GM19351 (cell line): Measurements from ENCODE around the gene C19orf53.
A peak's percentile ranks its signal among the peaks of the same experiment; 100 is the strongest.
"Not testable (repeated sequence)": the region's sequence is repeated elsewhere in the genome, so short reads cannot be mapped to it uniquely, and the experiment has no call there.

Experiments
- ATAC-seq: cut with Tn5 transposase; IDR thresholded peaks from one replicate; pipeline ENCODE4 v1.9.1; 2021; ENCODE audit warnings: mild to moderate bottlenecking, moderate library complexity; ENCODE audit not compliant: unreplicated experiment

C19orf53 gene

DNA sequence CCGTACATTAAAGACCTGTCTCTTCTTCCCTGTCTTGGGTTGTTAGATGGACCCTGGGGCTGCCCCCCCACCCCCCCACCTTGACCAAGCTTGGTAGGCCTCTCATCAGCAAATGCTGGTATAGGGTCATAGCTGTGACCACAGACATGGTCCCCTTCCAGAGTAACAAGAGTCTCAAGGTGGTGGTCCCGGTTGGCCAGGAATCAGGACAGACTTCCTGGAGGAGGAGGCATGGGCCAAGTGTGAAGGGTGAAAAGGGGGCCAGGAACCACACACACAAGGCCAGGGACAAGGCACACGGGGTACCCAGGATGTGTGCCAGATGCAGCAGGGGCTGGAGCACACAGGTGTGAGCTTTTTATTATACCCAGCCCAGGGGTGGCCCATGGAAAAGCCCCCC is 11.0 kb upstream of the C19orf53 start:
- no peak for ATAC-seq

DNA sequence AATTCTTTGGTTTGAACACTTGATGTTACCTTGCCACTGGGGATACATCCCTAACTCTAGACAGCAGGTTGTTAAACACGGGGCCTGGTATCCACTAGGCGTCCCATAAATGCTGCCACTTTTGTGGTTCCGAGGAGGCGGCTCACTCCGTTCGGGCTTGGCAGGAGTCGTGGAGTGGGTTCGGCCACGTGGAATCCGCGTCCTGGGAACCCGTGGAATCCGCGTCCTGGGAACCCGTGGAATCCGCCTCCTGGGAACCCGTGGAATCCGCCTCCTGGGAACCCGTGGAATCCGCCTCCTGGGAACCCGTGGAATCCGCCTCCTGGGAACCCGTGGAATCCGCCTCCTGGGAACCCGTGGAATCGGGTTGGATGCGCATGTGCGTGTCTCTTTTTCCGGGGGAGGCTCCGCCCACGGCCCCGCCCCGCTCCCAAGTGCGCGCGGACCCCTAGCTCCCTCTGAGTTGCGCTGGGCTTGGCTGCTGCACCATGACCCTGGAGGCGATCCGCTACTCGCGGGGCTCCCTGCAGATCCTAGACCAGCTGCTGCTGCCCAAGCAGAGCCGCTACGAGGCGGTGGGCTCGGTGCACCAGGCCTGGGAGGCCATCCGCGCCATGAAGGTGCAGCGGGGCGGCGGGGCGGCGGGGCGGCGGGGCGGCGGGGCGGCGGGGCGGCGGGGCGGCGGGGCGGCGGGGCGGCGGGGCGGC is 10.0 kb upstream of the C19orf53 start, which contains the start of gene MRI1:
MRI1 (plus strand) TSS at position 422 of the 707 bp plus-strand sequence; CDS start at position 489, 67 bp downstream.
- ATAC-seq = no peak

DNA sequence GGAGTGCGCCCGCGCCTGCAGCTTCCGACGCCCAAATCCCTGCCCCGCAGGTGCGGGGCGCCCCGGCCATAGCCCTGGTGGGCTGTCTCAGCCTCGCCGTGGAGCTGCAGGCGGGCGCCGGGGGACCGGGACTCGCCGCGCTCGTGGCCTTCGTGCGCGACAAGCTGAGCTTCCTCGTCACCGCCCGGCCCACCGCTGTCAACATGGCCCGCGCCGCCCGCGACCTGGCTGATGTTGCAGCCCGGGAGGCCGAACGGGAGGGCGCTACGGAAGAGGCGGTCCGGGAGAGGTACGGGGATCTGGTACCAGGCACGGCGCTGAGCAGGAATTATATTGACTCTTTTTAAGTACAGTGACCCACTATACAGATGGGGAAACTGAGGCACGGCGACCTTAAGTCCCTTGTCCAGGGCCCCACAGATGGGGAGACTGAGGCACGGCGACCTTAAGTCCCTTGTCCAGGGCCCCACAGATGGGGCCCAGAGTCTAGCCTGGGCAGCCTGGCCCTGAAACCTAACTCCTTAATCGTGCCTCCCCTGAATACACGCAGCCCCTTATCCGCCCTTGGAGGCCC is 9.3 kb upstream of the C19orf53 start:
- no peak for ATAC-seq

DNA sequence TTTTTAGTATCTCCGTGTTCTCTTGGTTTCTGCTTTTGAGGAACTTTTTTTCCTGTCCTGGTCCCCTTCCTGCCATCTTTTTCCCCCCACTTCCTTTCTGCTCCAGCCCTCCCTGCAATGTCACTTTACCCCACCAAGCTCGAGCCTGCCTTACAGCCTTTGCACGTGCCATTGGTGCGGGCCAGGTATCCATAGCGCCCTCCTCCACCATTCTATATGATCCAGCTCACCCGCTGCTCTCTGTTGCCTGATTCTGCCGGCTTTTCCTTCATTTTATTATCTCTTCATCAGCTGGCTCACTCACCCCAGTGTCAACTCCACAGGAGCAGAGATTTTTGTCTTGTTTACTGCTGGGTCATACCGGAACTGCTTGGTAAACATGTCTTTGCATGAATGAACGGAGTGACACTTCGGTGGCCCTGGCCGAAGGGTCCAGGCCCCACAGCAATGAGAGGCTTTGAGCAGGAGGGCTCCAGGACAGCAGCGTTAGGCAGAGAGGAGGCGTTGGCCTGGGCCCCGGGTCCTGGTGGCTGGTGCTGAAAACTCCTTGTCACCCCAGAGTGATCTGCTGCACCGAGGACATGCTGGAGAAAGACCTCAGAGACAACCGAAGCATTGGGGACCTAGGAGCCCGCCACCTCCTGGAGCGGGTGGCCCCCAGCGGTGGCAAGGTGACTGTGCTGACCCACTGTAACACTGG is 8.7 kb upstream of the C19orf53 start:
- ATAC-seq = no peak

DNA sequence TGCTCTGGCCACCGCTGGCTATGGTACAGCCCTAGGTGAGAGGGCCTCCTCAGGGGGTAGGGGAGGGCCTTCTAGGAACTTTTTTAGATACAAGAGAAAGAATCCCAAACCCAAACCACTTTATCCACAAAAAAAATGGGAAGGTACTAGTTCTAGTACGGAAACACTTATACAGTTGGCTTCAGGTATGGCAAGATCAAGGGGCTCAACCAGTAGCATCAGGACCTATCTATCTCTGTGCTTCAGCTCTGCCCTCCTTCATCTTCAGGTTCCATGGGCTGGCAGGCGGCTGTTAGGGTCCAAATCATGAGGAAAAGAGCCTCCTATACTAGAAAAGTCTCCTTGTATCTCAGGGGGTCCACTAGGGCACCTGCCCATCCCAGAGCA is 8.2 kb upstream of the C19orf53 start:
- no peak for ATAC-seq

DNA sequence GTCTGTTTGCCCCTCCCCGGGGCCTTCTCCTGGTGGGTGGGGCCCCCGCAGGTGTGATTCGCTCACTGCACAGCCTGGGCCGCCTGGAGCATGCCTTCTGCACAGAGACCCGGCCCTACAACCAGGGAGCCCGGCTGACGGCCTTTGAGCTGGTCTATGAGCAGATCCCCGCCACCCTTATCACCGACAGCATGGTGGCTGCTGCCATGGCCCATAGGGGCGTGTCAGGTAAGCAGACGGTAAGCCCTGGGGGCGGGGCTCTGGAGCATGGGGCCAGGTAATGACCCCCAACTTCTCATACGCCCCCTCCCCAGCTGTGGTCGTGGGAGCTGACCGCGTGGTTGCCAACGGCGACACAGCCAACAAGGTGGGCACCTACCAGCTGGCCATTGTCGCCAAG is 5.7 kb upstream of the C19orf53 start:
- ATAC-seq = no peak

DNA sequence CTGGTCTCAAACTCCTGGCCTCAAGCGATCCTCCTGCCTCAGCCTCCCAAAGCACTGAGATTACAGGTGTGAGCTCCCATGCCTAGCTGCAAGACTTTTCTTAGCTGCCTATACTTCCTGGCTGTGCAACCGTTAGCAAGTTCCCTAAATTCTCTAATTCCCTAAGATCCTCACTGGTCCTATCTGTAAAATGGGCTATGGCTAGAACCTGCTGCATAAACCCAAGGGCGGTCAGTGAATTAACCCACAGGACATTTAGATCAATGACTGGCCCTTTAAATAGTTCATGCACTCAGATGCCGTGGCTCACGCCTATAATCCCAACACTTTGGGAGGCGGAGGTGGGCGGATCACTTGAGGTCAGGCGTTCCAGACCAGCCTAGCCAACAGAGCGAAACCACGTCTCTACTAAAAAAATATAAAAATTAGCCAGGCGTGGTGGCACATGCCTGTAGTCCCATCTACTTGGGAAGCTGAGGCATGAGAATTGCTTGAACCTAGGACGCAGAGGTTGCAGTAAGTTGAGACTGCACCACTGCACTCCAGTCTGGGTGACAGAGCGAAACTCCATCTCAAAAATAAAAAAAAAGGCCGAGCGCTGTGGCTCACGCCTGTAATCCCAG is 4.1 kb upstream of the C19orf53 start:
- ATAC-seq = no peak

DNA sequence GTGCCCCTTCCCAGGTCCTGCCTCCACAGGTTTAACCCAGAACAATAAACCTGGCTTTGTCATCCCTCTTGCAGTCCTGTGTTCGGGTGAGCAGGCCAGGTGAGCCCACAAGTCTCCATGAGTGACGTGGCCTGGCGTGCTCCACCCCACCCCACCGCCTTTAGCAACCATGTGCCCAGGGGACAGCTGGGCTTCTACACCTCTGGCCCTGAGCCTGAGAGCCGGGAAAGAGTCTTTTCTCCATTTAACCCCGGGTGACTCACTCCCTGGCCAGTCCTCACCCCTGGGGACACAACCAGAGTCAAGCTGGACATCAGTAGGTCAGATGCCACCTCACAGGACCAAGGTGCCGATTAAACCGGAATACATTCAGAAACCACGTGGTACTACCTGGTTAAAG is 4.1 kb downstream of the C19orf53 start:
- ATAC-seq = no peak

DNA sequence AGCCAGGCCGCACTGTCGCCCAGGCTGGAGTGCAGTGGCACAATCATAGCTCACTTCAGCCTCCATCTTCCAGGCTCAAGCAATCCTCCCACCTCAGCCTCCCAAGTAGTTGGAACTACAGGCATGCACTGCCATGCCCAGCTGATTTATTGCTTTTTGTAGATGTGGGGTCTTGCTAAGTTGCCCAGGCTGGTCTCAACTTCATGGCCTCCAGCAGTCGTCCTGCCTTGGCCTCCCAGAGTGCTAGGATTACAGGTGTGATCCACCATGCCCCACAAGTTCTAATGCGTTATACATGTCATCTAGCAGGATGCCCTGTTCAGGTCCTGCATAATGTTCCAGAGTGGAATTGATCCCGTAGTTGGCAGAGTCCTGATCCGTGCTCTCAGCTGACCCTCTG is 4.6 kb downstream of the C19orf53 start:
- ATAC-seq = no peak

DNA sequence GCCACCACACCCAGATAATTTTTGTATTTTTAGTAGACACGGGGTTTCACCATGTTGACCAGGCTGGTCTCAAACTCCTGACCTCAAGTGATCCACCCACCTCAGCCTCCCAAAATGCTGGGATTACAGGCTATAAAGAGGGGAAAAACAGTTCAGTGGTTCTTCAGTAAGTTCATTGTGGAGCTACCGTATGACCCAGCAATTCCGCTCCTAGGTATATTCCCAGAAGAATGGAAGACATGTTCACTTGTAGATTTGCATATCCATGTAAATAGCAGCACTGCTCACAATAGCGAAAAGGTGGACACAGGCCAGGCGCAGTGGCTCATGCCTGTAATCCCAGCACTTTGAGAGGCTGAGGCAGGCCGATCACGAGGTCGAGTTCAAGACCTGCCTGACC is 5.5 kb downstream of the C19orf53 start:
- not testable (repeated sequence) for ATAC-seq

DNA sequence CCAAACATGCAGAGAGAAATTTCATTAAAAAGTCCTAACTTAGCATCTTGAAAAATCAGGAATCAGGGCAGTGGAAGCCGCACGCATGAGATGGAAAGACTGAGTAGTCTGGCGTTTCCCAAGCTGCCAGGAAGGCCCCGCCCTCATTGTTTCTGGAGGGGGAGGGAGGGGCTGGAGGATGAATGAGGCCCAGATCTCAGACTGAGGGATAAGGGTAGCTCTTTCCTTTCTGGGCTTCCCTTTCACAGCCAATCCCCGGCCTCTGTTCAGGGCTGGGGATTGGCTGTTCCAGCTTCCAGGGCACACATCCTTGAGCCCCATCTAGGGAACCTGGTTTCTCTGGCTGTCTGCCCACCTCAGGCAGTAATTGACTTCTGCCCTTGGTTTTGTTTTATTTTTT is 7.3 kb downstream of the C19orf53 start:
- no peak for ATAC-seq

DNA sequence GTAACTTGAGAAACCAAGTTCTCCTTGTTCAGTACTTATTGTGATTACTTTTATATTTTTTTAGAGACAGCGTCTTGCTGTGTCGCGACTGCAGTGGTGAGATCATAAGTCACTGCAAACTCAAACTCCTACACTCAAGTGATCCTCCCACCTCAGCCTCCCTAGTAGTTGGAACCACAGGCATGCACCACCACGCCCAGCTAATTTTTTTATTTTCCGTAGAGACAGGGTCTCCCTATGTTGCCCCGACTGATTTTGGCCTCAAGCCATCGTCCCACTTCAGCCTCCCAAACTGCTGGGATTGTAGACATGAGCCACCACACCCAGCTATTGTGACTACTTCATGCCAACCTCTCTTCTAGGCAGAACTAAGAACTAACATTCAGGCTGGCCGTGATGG is 8.3 kb downstream of the C19orf53 start:
- ATAC-seq = no peak

DNA sequence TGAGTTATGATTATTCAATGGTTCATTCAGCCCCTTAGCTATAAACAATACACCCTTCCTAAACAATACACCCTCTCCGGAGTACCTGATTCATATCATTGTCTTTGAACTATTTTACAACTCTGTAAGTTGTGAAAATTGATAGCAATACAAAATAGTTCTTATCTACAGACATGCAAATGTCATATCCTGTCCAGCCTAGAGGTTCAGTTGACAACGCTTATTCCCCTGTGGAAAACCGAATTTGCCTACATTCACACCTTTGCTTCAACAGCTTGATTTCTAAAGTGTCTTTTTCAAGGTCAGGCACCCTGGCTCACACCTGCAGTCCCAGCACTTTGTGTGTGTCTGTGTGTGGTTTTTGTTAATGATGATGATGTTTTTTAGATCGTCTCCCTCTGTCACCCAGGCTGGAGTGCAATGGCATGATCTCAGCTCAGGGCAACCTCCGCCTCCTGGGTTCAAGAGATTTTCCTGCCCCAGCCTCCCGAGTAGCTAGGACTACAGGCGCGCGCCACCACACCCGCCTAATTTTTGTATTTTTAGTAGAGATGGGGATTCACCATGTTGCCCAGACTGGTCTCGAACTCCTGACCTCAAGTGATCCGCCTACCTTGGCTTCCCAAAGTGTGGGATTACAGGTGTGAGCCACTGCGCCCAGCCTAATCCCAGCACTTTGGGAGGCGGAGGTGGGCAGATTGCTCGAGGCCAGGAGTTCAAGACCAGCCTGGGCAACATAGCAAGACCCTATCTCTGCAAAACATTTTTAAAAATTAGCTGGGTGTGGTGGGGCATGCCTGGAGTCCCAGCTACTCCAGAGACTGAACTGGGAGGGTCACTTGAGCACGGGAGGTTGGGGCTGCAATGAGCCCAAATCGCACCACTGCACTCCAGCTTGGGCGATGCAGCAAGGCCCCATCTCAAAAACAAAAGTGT is 9.6 kb downstream of the C19orf53 start:
- no peak for ATAC-seq

DNA sequence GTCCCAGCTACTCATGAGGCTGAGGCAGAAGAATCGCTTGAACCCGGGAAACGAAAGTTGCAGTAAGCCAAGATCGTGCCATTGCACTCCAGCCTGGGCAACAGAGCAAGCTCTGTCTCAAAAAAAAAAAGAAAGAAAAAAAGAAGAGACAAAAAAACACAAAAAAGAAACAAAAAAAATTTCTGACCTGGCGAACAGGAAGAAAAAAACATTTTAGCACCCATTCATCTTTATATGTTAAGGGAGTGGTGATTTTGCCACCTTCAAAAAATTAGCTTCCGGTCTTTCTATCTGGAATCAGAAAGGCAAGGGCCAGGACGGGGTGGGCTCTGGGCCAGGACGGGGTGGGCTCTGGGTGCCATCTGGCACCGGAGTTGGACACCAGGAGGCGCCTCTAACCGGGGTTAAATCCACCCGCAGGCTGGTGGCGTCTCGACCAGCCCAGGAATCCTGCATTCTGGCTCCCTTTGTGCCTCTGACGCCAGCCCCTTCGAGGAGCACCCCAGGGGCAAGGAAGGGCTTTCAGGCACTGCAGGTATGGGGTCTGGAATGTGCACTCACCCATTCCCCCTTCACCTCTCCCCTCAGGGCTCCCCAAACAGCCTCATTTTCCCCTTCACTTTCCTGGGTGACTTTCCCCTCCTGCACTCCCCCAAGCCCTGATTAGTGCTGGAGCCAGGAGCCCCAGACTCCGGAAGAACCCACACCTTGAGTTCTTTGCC is 10.6 kb downstream of the C19orf53 start:
- no peak for ATAC-seq

DNA sequence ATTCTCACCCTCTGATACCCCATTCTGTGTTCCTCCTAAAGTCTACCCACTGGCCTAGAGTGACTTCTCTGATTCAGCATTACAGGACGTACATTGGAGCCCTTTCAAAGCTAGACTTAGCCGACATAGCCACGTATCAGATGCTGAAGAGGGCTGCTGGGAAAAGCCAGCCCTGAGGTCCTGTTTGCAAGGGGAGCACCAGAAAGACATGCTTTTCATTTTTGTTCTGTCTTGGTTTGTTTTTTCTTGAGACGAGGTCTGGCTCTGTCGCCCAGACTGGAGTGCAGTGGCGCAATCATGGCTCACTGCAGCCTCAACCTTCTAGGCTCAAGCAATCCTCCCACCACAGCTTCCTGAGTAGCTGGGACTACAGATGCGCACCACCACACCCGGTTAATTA is 14.7 kb downstream of the C19orf53 start:
- no peak for ATAC-seq

DNA sequence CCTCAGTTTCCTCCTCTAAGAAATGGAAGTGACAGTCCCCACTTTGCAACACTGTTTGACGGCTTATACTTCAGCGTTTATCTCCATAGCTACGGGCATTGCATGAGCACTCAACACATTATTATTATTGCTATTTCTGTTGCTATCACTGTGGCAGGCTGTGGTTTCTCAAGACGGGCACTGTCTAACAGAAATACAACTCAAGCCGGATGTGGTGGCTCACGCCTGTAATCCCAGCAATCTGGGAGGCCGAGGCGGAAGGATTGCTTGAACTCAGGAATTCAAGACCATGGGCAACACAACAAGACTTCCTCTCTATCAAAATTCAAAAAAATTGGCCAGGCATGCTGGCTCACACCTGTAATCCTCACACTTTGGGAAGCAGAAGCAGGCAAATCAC is 16.1 kb downstream of the C19orf53 start:
- ATAC-seq = no peak

DNA sequence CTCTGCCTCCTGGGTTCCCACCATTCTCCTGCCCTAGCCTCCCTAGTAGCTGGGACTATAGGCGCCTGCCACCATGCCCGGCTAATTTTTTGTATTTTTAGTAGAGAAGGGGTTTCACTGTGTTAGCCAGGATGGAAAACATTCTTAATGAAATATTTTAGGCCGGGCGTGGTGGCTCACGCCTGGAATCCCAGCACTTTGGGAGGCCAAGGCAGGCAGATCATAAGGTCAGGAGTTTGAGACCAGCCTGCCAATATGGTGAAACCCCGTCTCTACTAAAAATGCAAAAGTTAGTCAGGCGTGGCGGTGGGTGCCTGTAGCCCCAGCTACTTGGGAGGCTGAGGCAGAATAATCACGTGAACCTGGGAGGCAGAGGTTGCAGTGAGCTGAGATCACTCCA is 19.1 kb downstream of the C19orf53 start:
- ATAC-seq = not testable (repeated sequence)

DNA sequence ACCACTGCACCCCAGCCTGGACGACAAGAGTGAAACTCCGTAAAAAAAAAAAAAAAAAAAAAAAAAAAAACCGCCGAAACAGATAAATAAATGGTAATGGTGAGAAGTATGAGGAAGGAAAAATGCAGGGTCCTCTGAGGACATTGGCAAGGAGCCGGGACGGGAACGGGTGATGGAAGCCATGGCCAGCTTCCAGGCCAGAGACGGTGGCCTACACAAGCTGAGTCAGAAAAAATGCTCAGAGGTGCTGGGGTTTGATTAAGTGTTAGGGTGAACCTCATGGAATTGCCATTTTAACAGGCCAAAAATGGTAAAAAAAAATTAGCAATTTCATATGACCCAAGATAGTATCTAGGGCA is 20.1 kb downstream of the C19orf53 start:
- ATAC-seq = no peak

DNA sequence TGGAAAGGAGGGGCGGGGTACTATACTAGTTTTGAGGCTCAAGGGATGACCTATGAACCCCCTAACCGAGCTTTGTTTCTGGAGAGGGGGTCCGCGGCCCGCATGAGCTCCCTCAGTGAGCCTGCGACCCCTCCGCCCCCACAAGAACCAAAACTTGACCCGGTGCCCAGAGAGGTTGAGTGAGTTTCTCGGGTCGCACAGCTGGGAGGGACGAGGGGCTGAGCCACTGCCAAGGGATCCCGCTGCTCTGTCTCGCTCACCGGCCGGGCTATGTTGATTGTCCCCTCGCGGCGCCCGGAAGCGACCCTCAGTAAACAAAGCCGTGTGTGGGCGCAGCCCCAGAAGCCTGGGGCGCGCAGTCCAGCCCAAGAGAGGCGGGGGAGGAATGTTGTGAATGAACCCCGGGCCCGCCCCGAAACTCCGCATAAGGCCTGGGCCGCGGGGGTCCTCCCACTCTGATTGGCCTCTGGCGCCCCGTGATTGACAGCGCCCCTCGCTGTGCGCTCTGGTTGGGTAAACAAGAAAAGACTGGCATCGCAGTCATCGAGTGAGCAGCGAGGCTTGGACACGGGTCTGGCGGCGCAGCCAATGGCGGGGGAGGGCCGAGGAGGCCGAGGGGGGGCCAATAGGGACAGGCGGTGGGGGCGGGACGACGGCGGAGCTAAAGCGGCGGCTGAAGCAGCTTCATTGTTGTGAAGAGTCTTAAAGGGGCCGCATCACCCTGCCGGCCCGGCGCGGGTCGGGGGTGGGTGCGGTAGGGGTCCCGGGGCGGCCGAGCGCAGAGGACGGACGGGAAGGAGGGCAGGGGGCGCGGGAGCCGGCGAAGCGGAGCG is 20.7 kb downstream of the C19orf53 start, which contains the start of gene ZSWIM4:
ZSWIM4 (plus strand) TSS at position 687 of the 833 bp plus-strand sequence. CDS start 206 bp downstream, outside the sequence.
- peak; percentile 88 for ATAC-seq
